B cell (primary cell): Measurements from ENCODE around the gene DENND1A. TPM values are rescaled to one million over a fixed set of nuclear protein-coding genes. Genes with fewer than 3 reads are reported as not detected.

Experiments used
- ATAC-seq: fragments of 200-7000 bp; cut with Tn5 transposase; one replicate; pipeline ENCODE4 v1.10.0; 2021; ENCODE audit warnings: low read depth, mild to moderate bottlenecking, moderate number of reproducible peaks, moderate library complexity
- CTCF ChIA-PET: fragments of 350-600 bp; sonication (Branson Sonifier 250); formaldehyde crosslinking; loops from one replicate; lab custom pipeline; 2021; ENCODE audit warnings: antibody characterized with exemption, inconsistent platforms; lab: Charles Lee
- POLR2A ChIA-PET: fragments of 350-600 bp; sonication (Branson Sonifier 250); formaldehyde crosslinking; loops from one replicate; lab custom pipeline; 2021; ENCODE audit warnings: antibody characterized with exemption; lab: Charles Lee
- DNase-seq: peaks from one replicate; pipeline ENCODE4 v3.0.0; 2013
- H2AFZ ChIP-seq: 2 replicates; pipeline ENCODE4 v1.6.1; 2012; ENCODE audit warnings: mild to moderate bottlenecking, low read depth, low read length; ENCODE audit not compliant: insufficient read depth, poor library complexity, severe bottlenecking
- H3K27ac ChIP-seq, 2 donors: 1 replicate in 1 of 2; 2 replicates in 1 of 2; pipeline ENCODE4 v1.5.1; 2012 to 2013; ENCODE audit warnings: low read length in 2 of 2, mild to moderate bottlenecking in 2 of 2, moderate library complexity in 1 of 2
- H3K27me3 ChIP-seq, 4 experiments: fragments of 200-600 bp in 1 of 4; sonication (generic) in 1 of 4; replicated peaks in 1 of 4; 1 replicate in 2 of 4; 2 replicates in 2 of 4; pipeline versions ENCODE4 v1.6.1 to v1.7.0; 2013 to 2016; ENCODE audit warnings: low read length in 3 of 4, mild to moderate bottlenecking in 2 of 4, mixed read lengths in 1 of 4, moderate library complexity in 1 of 4; ENCODE audit not compliant: insufficient read depth in 4 of 4, control insufficient read depth in 3 of 4; ENCODE audit errors: control extremely low read depth in 1 of 4
- H3K36me3 ChIP-seq, 2 experiments: replicated peaks in 1 of 2; 1 replicate in 1 of 2; 2 replicates in 1 of 2; pipeline versions ENCODE4 v1.6.1 to v1.7.1; 2013; ENCODE audit warnings: low read length in 1 of 2; ENCODE audit not compliant: insufficient read depth in 2 of 2, control insufficient read depth in 1 of 2; ENCODE audit errors: control extremely low read depth in 1 of 2, extremely low read depth in 1 of 2
- H3K4me1 ChIP-seq, 2 donors: fragments of 200-600 bp in 1 of 2; sonication (generic) in 1 of 2; 1 replicate in 1 of 2; 2 replicates in 1 of 2; pipeline versions ENCODE4 v1.5.1 to v1.6.1; 2013 to 2017; ENCODE audit warnings: low read length in 2 of 2; ENCODE audit not compliant: control insufficient read depth in 2 of 2, insufficient read depth in 2 of 2
- H3K4me2 ChIP-seq: replicated peaks from 2 replicates; pipeline ENCODE3; 2012; ENCODE audit warnings: mild to moderate bottlenecking, low read depth, low read length; ENCODE audit not compliant: poor library complexity, severe bottlenecking
- H3K4me3 ChIP-seq, 5 experiments: fragments of 200-600 bp in 1 of 5; sonication (generic) in 1 of 5; 1 replicate in 3 of 5; 2 replicates in 2 of 5; pipeline versions ENCODE4 v1.5.1 to v1.7.0; 2011 to 2016; ENCODE audit warnings: low read length in 4 of 5, mild to moderate bottlenecking in 4 of 5, low read depth in 2 of 5, control low read depth in 1 of 5, moderate library complexity in 1 of 5; ENCODE audit not compliant: insufficient read depth in 1 of 5; ENCODE audit errors: control extremely low read depth in 1 of 5, extremely low read depth in 1 of 5
- H3K79me2 ChIP-seq: fragments of 200-600 bp; sonication (generic); one replicate; pipeline ENCODE4 v1.6.0; 2016; ENCODE audit warnings: low read length; ENCODE audit not compliant: control insufficient read depth, insufficient read depth
- H3K9ac ChIP-seq: fragments of 200-600 bp; sonication (generic); 2 replicates; pipeline ENCODE4 v1.6.1; 2017; ENCODE audit warnings: mild to moderate bottlenecking, low read length, moderate library complexity
- H3K9me3 ChIP-seq, 3 donors: one replicate each; pipeline versions ENCODE4 v1.6.1 to v1.7.1; 2013; ENCODE audit warnings: low read length in 2 of 3; ENCODE audit not compliant: control insufficient read depth in 2 of 3, insufficient read depth in 1 of 3; ENCODE audit errors: control extremely low read depth in 1 of 3
- H4K20me1 ChIP-seq: 2 replicates; pipeline ENCODE4 v1.6.0; 2012; ENCODE audit warnings: mild to moderate bottlenecking, low read length; ENCODE audit not compliant: insufficient read depth, control insufficient read depth, poor library complexity, severe bottlenecking
- H3K27ac Mint-ChIP-seq: one replicate; pipeline ENCODE4 v1.8.0; 2021; ENCODE audit warnings: mixed read lengths
- H3K27me3 Mint-ChIP-seq: one replicate; pipeline ENCODE4 v1.8.0; 2021; ENCODE audit warnings: mixed read lengths
- H3K4me1 Mint-ChIP-seq: one replicate; pipeline ENCODE4 v1.8.0; 2021; ENCODE audit warnings: mixed read lengths
- H3K4me3 Mint-ChIP-seq: one replicate; pipeline ENCODE4 v1.8.0; 2021; ENCODE audit warnings: mixed read lengths
- H3K9me3 Mint-ChIP-seq: one replicate; pipeline ENCODE4 v1.8.0; 2022; ENCODE audit warnings: mixed read lengths; ENCODE audit not compliant: insufficient read depth
- EZH2 ChIP-seq: IDR thresholded peaks from 2 replicates; pipeline ENCODE4 v1.6.1; 2012; ENCODE audit warnings: borderline replicate concordance, low read depth, mild to moderate bottlenecking, moderate library complexity, low read length; ENCODE audit not compliant: insufficient read depth, poor library complexity, severe bottlenecking
- WGBS: methylation state at CpG from one replicate; pipeline ENCODE4 v1.1.5; 2013; ENCODE audit warnings: missing lambda C conversion rate; ENCODE audit not compliant: insufficient coverage; 5-methylcytosine and 5-hydroxymethylcytosine counted together
- intact Hi-C: fragments of 100-400 bp; cut with micrococcal nuclease; formaldehyde crosslinking; loops from one replicate; pipeline ENCODE4 v1.10.0; 2022
- polyA plus RNA-seq: library from polyadenylated mRNA; depleted of rRNA; stranded (reverse); fragments of >200 nt; gene quantifications from 2 replicates; pipeline ENCODE4 v1.2.3, GENCODE V29; 2012
- total RNA-seq, 2 donors: library from RNA; stranded (reverse); fragments of 120-200 nt in 1 of 2; gene quantifications; 1 replicate in 1 of 2; 2 replicates in 1 of 2; pipeline versions ENCODE4 v1.2.3 to v1.2.4, GENCODE V29; 2013 to 2022
- TF ChIP-seq, protein P1 (sequence below): fragments of 200-600 bp; IDR thresholded peaks from one replicate; pipeline ENCODE4 v1.8.0; 2022; ENCODE audit warnings: antibody characterized with exemption, mild to moderate bottlenecking

The DENND1A gene
- total and polyA plus RNA-seq, 2 donors (not counting 1 experiment from before 2014, with no cell fraction given), result 10.8 to 26.0 TPM

DNA sequence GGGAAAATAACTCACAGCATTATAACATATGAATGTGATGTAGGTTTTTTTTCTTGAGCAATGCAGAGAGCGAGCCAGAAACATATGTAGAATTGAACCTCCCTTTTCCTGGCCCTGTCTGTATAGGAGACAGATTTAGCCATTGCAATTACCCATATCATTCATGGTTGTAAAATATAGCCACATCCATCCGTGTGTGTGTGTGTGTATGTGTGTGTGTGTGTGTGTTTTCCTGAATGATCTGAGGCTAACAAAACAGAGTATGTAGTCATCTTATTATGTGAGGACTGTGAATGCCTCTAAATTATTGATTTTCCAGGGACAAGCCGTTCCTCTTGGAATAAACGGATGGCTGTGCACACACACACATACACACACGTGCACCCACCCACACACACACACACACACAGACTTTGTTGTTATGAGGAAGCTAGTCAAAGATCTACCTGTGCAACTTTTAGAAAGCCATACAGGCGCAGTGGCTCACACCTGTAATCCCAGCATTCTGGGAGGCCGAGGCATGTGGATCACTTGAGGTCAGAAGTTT lies 11.7 kb upstream of the DENND1A start:
- H3K27me3 ChIP-seq, result peaks cover 0 to 5% (median 1%) of the 10 kb centered on the region in 4 experiments
- 100% methylated on average over 2 of the region's 7 CpGs for WGBS
- no peaks in the 10 kb centered on the region for H3K36me3 ChIP-seq
- DNase-seq (no peak), ATAC-seq (no peak)
- H3K4me2 ChIP-seq, result no peak overlapping the region
- no peaks in the 10 kb centered on the region for H3K4me1 ChIP-seq
- H3K9ac ChIP-seq, result no peak overlapping the region
- no peak for TF ChIP-seq EZH2
- TF ChIP-seq, protein P1, sequence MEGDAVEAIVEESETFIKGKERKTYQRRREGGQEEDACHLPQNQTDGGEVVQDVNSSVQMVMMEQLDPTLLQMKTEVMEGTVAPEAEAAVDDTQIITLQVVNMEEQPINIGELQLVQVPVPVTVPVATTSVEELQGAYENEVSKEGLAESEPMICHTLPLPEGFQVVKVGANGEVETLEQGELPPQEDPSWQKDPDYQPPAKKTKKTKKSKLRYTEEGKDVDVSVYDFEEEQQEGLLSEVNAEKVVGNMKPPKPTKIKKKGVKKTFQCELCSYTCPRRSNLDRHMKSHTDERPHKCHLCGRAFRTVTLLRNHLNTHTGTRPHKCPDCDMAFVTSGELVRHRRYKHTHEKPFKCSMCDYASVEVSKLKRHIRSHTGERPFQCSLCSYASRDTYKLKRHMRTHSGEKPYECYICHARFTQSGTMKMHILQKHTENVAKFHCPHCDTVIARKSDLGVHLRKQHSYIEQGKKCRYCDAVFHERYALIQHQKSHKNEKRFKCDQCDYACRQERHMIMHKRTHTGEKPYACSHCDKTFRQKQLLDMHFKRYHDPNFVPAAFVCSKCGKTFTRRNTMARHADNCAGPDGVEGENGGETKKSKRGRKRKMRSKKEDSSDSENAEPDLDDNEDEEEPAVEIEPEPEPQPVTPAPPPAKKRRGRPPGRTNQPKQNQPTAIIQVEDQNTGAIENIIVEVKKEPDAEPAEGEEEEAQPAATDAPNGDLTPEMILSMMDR, result no peak
- H2AFZ ChIP-seq, result no peak overlapping the region
- no peak overlapping the region for H3K27ac Mint-ChIP-seq
- CTCF ChIA-PET, result no interaction called here
- intact Hi-C loops, result no loop called here
- peaks cover 16% of the 10 kb centered on the region for H3K27me3 Mint-ChIP-seq
- H3K9me3 Mint-ChIP-seq, result peaks cover 2% of the 10 kb centered on the region
- POLR2A ChIA-PET, result no interaction called here
- H3K4me3 Mint-ChIP-seq, result no peak overlapping the region
- H3K27ac ChIP-seq, result no peak overlapping the region
- no peak overlapping the region for H3K4me3 ChIP-seq
- H3K79me2 ChIP-seq, result no peaks in the 10 kb centered on the region
- no peaks in the 10 kb centered on the region for H4K20me1 ChIP-seq
- H3K9me3 ChIP-seq, result peaks cover 0 to 5% (median 4%) of the 10 kb centered on the region in 3 donors
- H3K4me1 Mint-ChIP-seq, result no peaks in the 10 kb centered on the region

DNA sequence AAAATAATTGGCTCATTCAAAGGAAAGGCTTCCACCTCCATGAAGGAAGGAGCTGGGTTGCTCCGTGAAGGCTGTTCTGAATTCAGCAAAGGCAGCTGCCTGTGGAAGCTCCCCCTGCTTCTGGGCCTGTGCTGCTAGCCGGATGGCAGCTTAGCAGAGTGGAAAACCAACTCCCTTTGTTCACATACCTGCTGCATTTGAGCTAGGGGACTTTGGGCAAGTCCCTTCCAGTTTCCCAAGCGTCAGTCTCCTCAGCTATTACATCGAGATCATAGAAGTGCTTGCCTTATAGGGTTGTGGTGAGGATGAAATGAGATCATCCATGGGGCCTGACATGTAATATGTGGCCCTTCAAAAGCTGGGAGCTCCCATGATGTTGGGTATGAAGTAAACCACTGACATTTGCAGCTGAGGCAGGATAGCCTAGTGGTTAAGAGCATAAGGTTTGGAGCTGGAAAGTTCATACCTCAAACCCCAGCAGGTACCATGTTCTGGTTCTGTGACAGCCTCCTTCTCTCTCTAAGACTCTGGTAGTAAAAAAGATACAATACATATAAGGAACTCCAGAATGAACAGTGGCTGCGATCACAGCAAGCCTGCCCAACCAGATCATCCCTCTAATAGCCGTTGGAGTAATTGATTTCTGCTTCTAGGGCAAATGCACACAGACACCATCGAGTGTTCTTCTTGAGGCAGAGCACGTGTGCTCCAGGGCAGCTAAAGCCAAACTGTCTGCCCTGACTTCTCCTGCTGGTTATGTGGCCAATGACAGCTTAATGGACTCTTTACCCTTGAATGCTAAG lies 11.0 kb upstream of the DENND1A start:
- CTCF ChIA-PET, result interaction anchor here (0.8 kb wide), 1 partner anchor 83 kb away, joined by 4 read pairs; no protein-coding TSS in a partner anchor

More for the DNA sequence above, 11.0 kb upstream of the DENND1A start:
- H3K4me3 ChIP-seq, result no peak overlapping the region
- WGBS, result 100% methylated on average over 6 of the region's 8 CpGs
- TF ChIP-seq, protein P1, result no peak
- TF ChIP-seq EZH2, result no peak
- H3K79me2 ChIP-seq, result no peaks in the 10 kb centered on the region
- H3K27ac Mint-ChIP-seq, result no peak overlapping the region
- H3K27me3 Mint-ChIP-seq, result peaks cover 23% of the 10 kb centered on the region
- H2AFZ ChIP-seq, result no peak overlapping the region
- no peaks in the 10 kb centered on the region for H3K4me1 ChIP-seq
- ATAC-seq (no peak), DNase-seq (no peak)
- no peaks in the 10 kb centered on the region for H4K20me1 ChIP-seq
- no peak overlapping the region for H3K4me2 ChIP-seq
- H3K27me3 ChIP-seq, result peaks cover 0 to 5% (median 1%) of the 10 kb centered on the region in 4 experiments
- no peak overlapping the region for H3K27ac ChIP-seq
- H3K36me3 ChIP-seq, result no peaks in the 10 kb centered on the region
- no peak overlapping the region for H3K4me3 Mint-ChIP-seq
- H3K9ac ChIP-seq, result no peak overlapping the region
- no peaks in the 10 kb centered on the region for H3K4me1 Mint-ChIP-seq
- H3K9me3 Mint-ChIP-seq, result peaks cover 4% of the 10 kb centered on the region
- peaks cover 2 to 7% (median 4%) of the 10 kb centered on the region in 3 donors for H3K9me3 ChIP-seq
- POLR2A ChIA-PET, result no interaction called here
- intact Hi-C loops, result no loop called here
